Activated CD8-positive, alpha-beta T cell treated with anti-CD3 and anti-CD28 coated beads for 36 hours (primary cell): ENCODE results near the gene NEUROD4. TPM values are rescaled to one million over a fixed set of nuclear protein-coding genes. Genes with fewer than 3 reads are reported as not detected.

ENCODE experiments used
- ATAC-seq: fragments of 200-7000 bp; cut with Tn5 transposase; one replicate; pipeline ENCODE4 v1.10.0; 2021; ENCODE audit warnings: mild to moderate bottlenecking, moderate library complexity
- CTCF ChIA-PET: fragments of 350-600 bp; sonication (Branson Sonifier 250); formaldehyde crosslinking; loops from one replicate; lab custom pipeline; 2021; ENCODE audit warnings: antibody characterized with exemption; lab: Charles Lee
- POLR2A ChIA-PET: fragments of 350-600 bp; sonication (Branson Sonifier 250); formaldehyde crosslinking; loops from one replicate; lab custom pipeline; 2021; ENCODE audit warnings: antibody characterized with exemption; lab: Charles Lee
- DNase-seq: peaks from one replicate; pipeline ENCODE4 v3.0.0-alpha.2; 2020
- H3K27ac Mint-ChIP-seq: one replicate; pipeline ENCODE4 v1.8.0; 2021; ENCODE audit warnings: mild to moderate bottlenecking, mixed read lengths
- H3K27me3 Mint-ChIP-seq: one replicate; pipeline ENCODE4 v1.8.0; 2021; ENCODE audit warnings: mixed read lengths
- H3K36me3 Mint-ChIP-seq: one replicate; pipeline ENCODE4 v1.8.0; 2021; ENCODE audit warnings: low read depth, mixed read lengths
- H3K4me1 Mint-ChIP-seq: one replicate; pipeline ENCODE4 v1.8.0; 2021; ENCODE audit warnings: low read depth, mixed read lengths
- H3K4me3 Mint-ChIP-seq: one replicate; pipeline ENCODE4 v1.8.0; 2021; ENCODE audit warnings: mild to moderate bottlenecking, moderate library complexity, mixed read lengths
- H3K9me3 Mint-ChIP-seq: one replicate; pipeline ENCODE4 v1.8.0; 2021; ENCODE audit warnings: mixed read lengths
- intact Hi-C: fragments of 100-400 bp; cut with micrococcal nuclease; formaldehyde crosslinking; loops from one replicate; pipeline ENCODE4 v1.10.0; 2022
- total RNA-seq, 2 experiments: library from RNA; stranded (reverse); gene quantifications; one replicate each; pipeline ENCODE4 v1.2.3, GENCODE V29; 2021
- TF ChIP-seq, protein P1 (sequence below): fragments of 200-600 bp; IDR thresholded peaks from one replicate; pipeline ENCODE4 v1.8.0; 2022; ENCODE audit warnings: antibody characterized with exemption, mild to moderate bottlenecking

Gene NEUROD4
- total RNA-seq, 2 experiments from 2014 or later = not detected

- no peak overlapping the region for H3K27ac Mint-ChIP-seq
- no peak for ATAC-seq
- intact Hi-C loops = no loop called here
- H3K9me3 Mint-ChIP-seq = no peaks in the 10 kb centered on the region
- ChIA-PET POLR2A (no interaction called here), CTCF (interaction anchor here (17.7 kb wide), 1 partner anchor 69 kb away, joined by 707 read pairs; no protein-coding TSS in a partner anchor)
- H3K4me3 Mint-ChIP-seq = no peak overlapping the region
- peaks cover 3% of the 10 kb centered on the region for H3K36me3 Mint-ChIP-seq
- DNase-seq = no peak
- TF ChIP-seq, protein P1, sequence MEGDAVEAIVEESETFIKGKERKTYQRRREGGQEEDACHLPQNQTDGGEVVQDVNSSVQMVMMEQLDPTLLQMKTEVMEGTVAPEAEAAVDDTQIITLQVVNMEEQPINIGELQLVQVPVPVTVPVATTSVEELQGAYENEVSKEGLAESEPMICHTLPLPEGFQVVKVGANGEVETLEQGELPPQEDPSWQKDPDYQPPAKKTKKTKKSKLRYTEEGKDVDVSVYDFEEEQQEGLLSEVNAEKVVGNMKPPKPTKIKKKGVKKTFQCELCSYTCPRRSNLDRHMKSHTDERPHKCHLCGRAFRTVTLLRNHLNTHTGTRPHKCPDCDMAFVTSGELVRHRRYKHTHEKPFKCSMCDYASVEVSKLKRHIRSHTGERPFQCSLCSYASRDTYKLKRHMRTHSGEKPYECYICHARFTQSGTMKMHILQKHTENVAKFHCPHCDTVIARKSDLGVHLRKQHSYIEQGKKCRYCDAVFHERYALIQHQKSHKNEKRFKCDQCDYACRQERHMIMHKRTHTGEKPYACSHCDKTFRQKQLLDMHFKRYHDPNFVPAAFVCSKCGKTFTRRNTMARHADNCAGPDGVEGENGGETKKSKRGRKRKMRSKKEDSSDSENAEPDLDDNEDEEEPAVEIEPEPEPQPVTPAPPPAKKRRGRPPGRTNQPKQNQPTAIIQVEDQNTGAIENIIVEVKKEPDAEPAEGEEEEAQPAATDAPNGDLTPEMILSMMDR = no peak
- no peaks in the 10 kb centered on the region for H3K27me3 Mint-ChIP-seq
- peaks cover 11% of the 10 kb centered on the region for H3K4me1 Mint-ChIP-seq
These were observed 20.7 kb upstream of the NEUROD4 start for GRCh38 chr12:54998958-54999510.

DNA sequence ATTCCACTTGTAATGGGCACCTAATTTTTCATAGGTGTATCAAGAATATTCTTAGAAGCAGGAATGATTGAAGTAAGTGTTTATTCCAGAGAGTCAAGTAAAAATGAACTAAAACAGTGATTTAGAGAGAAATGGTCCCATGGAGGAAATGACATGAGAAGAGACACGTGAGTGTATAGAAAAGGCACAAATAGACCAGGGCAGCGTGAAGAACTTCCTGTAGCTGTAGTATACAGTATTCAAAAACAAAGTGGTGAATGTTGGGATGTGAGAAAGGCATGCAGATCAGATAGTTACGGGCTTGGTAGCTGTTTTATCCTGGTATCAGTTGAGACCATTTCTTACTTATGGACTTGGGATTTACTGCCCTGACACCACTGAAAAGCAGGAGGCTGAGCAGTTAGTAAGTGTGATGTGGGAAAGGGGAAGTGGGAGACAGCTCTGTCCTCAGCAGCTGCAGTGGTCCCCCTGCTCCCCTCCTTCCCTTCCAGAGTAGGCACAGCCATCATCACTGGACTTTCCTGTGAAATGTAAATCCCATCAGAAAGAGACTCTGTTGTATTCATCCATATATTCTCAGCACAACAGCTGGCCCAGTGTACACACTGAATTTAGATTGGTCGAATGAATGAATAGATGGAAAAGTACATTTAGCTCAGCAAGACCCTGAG lies 18.4 kb upstream of the NEUROD4 start:
- Mint-ChIP-seq H3K27ac (peak overlapping the region; percentile 7), H3K9me3 (no peaks in the 10 kb centered on the region), H3K4me1 (peaks cover 8% of the 10 kb centered on the region), H3K4me3 (no peak overlapping the region), H3K36me3 (peaks cover 12% of the 10 kb centered on the region), H3K27me3 (no peaks in the 10 kb centered on the region)
- no peak for DNase-seq
- intact Hi-C loops = no loop called here
- CTCF ChIA-PET = interaction anchor here (0.9 to 17.7 kb wide), 4 partner anchors 8 to 321 kb away, joined by 3 to 707 read pairs (median 6); no protein-coding TSS in a partner anchor
- TF ChIP-seq, protein P1 = no peak
- ATAC-seq = no peak
- POLR2A ChIA-PET = no interaction called here

- Mint-ChIP-seq H3K4me1 (peaks cover 9% of the 10 kb centered on the region), H3K36me3 (peaks cover 17% of the 10 kb centered on the region), H3K9me3 (peaks cover 4% of the 10 kb centered on the region), H3K27me3 (no peaks in the 10 kb centered on the region), H3K4me3 (no peak overlapping the region), H3K27ac (no peak overlapping the region)
- ChIA-PET CTCF (interaction anchor here (2.2 to 17.7 kb wide), 2 partner anchors 9 to 66 kb away, joined by 19 to 707 read pairs; no protein-coding TSS in a partner anchor), POLR2A (no interaction called here)
- DNase-seq (no peak), ATAC-seq (no peak)
- TF ChIP-seq, protein P1 = no peak
- intact Hi-C loops = no loop called here
These were observed 17.4 kb upstream of the NEUROD4 start for GRCh38 chr12:55002355-55002754.

- ATAC-seq (no peak), DNase-seq (no peak)
- TF ChIP-seq, protein P1 = no peak
- no peak overlapping the region for H3K27ac Mint-ChIP-seq
- ChIA-PET POLR2A (interaction anchor here (0.6 kb wide), 1 partner anchor 116 kb away, joined by 4 read pairs; no protein-coding TSS in a partner anchor), CTCF (interaction anchor here (0.8 to 1.7 kb wide), 4 partner anchors 16 to 63 kb away, joined by 3 to 12 read pairs (median 3); no protein-coding TSS in a partner anchor)
- H3K4me1 Mint-ChIP-seq = peaks cover 2% of the 10 kb centered on the region
- no peaks in the 10 kb centered on the region for H3K27me3 Mint-ChIP-seq
- peaks cover 12% of the 10 kb centered on the region for H3K9me3 Mint-ChIP-seq
- H3K36me3 Mint-ChIP-seq = peaks cover 15% of the 10 kb centered on the region
- intact Hi-C loops = no loop called here
- H3K4me3 Mint-ChIP-seq = no peak overlapping the region
These were observed 10.7 kb upstream of the NEUROD4 start for GRCh38 chr12:55008944-55009585.
